ENCODE data around the gene EEPD1.

The EEPD1 gene

GRCh38 chr7:36263095-36263484 is 110.0 kb downstream of the EEPD1 start:
- WGBS (ENCODE audit: extremely low coverage, insufficient coverage, insufficient read length) = no CpG with 5 or more reads among the region's 5 CpGs
- H3K4ac ChIP-seq (ENCODE audit: low read depth, low read length) = no peak overlapping the region

DNA sequence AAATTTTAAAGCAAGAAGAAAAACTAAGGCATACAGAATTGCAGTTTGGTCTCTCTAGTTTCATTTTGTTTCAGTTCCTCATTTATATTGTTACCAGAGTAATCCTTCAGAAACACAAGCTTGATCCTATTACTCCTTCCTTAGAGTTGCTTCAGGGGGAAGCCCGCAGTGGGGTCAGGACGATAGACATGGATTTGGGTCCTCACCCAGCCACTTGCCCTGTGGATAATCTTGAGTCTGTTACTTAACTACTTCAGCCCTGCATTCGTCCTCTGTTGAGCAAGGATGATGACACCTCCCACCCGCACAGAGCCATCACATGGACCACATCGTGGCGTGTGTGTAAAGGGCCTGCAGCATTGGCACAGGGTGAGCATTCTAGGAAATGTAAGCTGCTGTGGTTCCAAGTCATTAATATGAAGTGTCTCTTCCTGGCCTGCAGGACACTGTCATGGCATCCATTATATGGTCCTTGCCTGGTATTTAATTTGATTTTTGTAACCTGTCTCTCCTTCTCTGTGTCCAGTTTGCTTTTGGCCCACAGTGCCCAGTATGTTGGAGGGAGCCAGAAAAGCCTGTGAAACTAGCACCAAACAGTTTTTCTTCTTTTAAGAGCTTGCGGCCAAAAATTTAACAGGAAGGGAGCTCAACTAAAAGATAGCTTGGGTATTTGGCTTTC is 111.2 kb downstream of the EEPD1 start:
- WGBS (ENCODE audit: extremely low coverage, insufficient coverage, insufficient read length) = no CpG with 5 or more reads among the region's 7 CpGs
- H4K8ac ChIP-seq (ENCODE audit: low read depth, low read length) = no peak overlapping the region

More at GRCh38 chr7:36263095-36263484, 110.0 kb downstream of the EEPD1 start:
- Histone ChIP-seq H3K4me1 (ENCODE audit: control insufficient read depth in 1 of 2, insufficient read depth in 2 of 2, low read length in 2 of 2) (peaks cover 7 to 10% of the 10 kb centered on the region in 2 experiments), H3K4me3 (ENCODE audit: low read depth, low read length) (no peak overlapping the region), H3K27me3 (ENCODE audit: insufficient read depth, low read length) (no peaks in the 10 kb centered on the region), H4K8ac (ENCODE audit: low read depth, low read length) (no peak overlapping the region), H2BK5ac (ENCODE audit: low read depth, low read length, poor library complexity) (no peak overlapping the region), H2AK5ac (ENCODE audit: low read length) (no peak overlapping the region), H3K79me2 (ENCODE audit: control insufficient read depth, insufficient read depth, low read length, poor library complexity) (no peaks in the 10 kb centered on the region), H4K12ac (ENCODE audit: low read depth, low read length) (no peak overlapping the region), H3K14ac (ENCODE audit: low read length) (no peak overlapping the region), H3K23ac (ENCODE audit: low read length) (no peak overlapping the region), H2BK12ac (ENCODE audit: low read length) (no peak overlapping the region), H3K4me2 (ENCODE audit: low read length) (no peak overlapping the region), H3K27ac (ENCODE audit: low read depth, low read length) (no peak overlapping the region), H2BK120ac (ENCODE audit: insufficient read depth, low read length, poor library complexity) (no peak overlapping the region), H4K91ac (ENCODE audit: low read depth, low read length) (no peak overlapping the region), H3K36me3 (ENCODE audit: control insufficient read depth in 1 of 2, insufficient read depth in 2 of 2, low read length in 2 of 2) (no peaks in the 10 kb centered on the region), H3K9ac (ENCODE audit: low read length) (no peak overlapping the region), H2AFZ (ENCODE audit: insufficient read depth, low read length, poor library complexity) (no peak overlapping the region), H3K18ac (ENCODE audit: low read length) (no peak overlapping the region), H3K9me3 (ENCODE audit: insufficient read depth, low read depth, low read length) (no peaks in the 10 kb centered on the region), H3K79me1 (ENCODE audit: low read length) (peaks cover 3% of the 10 kb centered on the region)
- no peak for DNase-seq

GRCh38 chr7:36264913-36265516 is 112.0 kb downstream of the EEPD1 start:
- H3K14ac ChIP-seq (ENCODE audit: low read length) = no peak overlapping the region
- H3K23ac ChIP-seq (ENCODE audit: low read length) = no peak overlapping the region
- H2BK5ac ChIP-seq (ENCODE audit: low read depth, low read length, poor library complexity) = no peak overlapping the region
- H3K4me3 ChIP-seq (ENCODE audit: low read depth, low read length) = no peak overlapping the region
- H3K4me1 ChIP-seq (ENCODE audit: control insufficient read depth in 1 of 2, insufficient read depth in 2 of 2, low read length in 2 of 2) = peaks cover 3 to 5% of the 10 kb centered on the region in 2 experiments
- no peaks in the 10 kb centered on the region for H3K79me2 ChIP-seq (ENCODE audit: control insufficient read depth, insufficient read depth, low read length, poor library complexity)
- WGBS (ENCODE audit: extremely low coverage, insufficient coverage, insufficient read length) = no CpG with 5 or more reads among the region's 6 CpGs
- DNase-seq = no peak
- H3K79me1 ChIP-seq (ENCODE audit: low read length) = no peaks in the 10 kb centered on the region
- H3K4me2 ChIP-seq (ENCODE audit: low read length) = no peak overlapping the region
- H2AFZ ChIP-seq (ENCODE audit: insufficient read depth, low read length, poor library complexity) = no peak overlapping the region
- no peak overlapping the region for H2AK5ac ChIP-seq (ENCODE audit: low read length)
- H2BK12ac ChIP-seq (ENCODE audit: low read length) = no peak overlapping the region
- H4K8ac ChIP-seq (ENCODE audit: low read depth, low read length) = no peak overlapping the region
- no peaks in the 10 kb centered on the region for H3K36me3 ChIP-seq (ENCODE audit: control insufficient read depth in 1 of 2, insufficient read depth in 2 of 2, low read length in 2 of 2)
- no peak overlapping the region for H4K12ac ChIP-seq (ENCODE audit: low read depth, low read length)
- no peak overlapping the region for H4K91ac ChIP-seq (ENCODE audit: low read depth, low read length)
- H2BK120ac ChIP-seq (ENCODE audit: insufficient read depth, low read length, poor library complexity) = no peak overlapping the region
- no peak overlapping the region for H3K18ac ChIP-seq (ENCODE audit: low read length)
- no peak overlapping the region for H3K4ac ChIP-seq (ENCODE audit: low read depth, low read length)
- H3K27ac ChIP-seq (ENCODE audit: low read depth, low read length) = no peak overlapping the region
- no peak overlapping the region for H3K9ac ChIP-seq (ENCODE audit: low read length)
- no peaks in the 10 kb centered on the region for H3K27me3 ChIP-seq (ENCODE audit: insufficient read depth, low read length)
- no peaks in the 10 kb centered on the region for H3K9me3 ChIP-seq (ENCODE audit: insufficient read depth, low read depth, low read length)

More for the DNA sequence above, 111.2 kb downstream of the EEPD1 start:
- Histone ChIP-seq H3K14ac (ENCODE audit: low read length) (no peak overlapping the region), H3K36me3 (ENCODE audit: control insufficient read depth in 1 of 2, insufficient read depth in 2 of 2, low read length in 2 of 2) (no peaks in the 10 kb centered on the region), H3K4me2 (ENCODE audit: low read length) (no peak overlapping the region), H2BK5ac (ENCODE audit: low read depth, low read length, poor library complexity) (no peak overlapping the region), H2AFZ (ENCODE audit: insufficient read depth, low read length, poor library complexity) (no peak overlapping the region), H3K4me3 (ENCODE audit: low read depth, low read length) (no peak overlapping the region), H3K27me3 (ENCODE audit: insufficient read depth, low read length) (no peaks in the 10 kb centered on the region), H3K9ac (ENCODE audit: low read length) (no peak overlapping the region), H3K79me2 (ENCODE audit: control insufficient read depth, insufficient read depth, low read length, poor library complexity) (no peaks in the 10 kb centered on the region), H4K91ac (ENCODE audit: low read depth, low read length) (no peak overlapping the region), H3K18ac (ENCODE audit: low read length) (no peak overlapping the region), H2BK120ac (ENCODE audit: insufficient read depth, low read length, poor library complexity) (no peak overlapping the region), H2BK12ac (ENCODE audit: low read length) (no peak overlapping the region), H3K4ac (ENCODE audit: low read depth, low read length) (no peak overlapping the region), H2AK5ac (ENCODE audit: low read length) (no peak overlapping the region), H4K12ac (ENCODE audit: low read depth, low read length) (no peak overlapping the region), H3K9me3 (ENCODE audit: insufficient read depth, low read depth, low read length) (no peaks in the 10 kb centered on the region), H3K27ac (ENCODE audit: low read depth, low read length) (no peak overlapping the region), H3K23ac (ENCODE audit: low read length) (no peak overlapping the region), H3K79me1 (ENCODE audit: low read length) (no peaks in the 10 kb centered on the region), H3K4me1 (ENCODE audit: control insufficient read depth in 1 of 2, insufficient read depth in 2 of 2, low read length in 2 of 2) (peaks cover 3 to 5% of the 10 kb centered on the region in 2 experiments)
- peak; percentile 23 to 34 for DNase-seq

- Histone ChIP-seq H4K91ac (ENCODE audit: low read depth, low read length) (no peak overlapping the region), H3K79me1 (ENCODE audit: low read length) (no peaks in the 10 kb centered on the region), H3K4me3 (ENCODE audit: low read depth, low read length) (no peak overlapping the region), H3K27ac (ENCODE audit: low read depth, low read length) (no peak overlapping the region), H2AFZ (ENCODE audit: insufficient read depth, low read length, poor library complexity) (no peak overlapping the region), H3K79me2 (ENCODE audit: control insufficient read depth, insufficient read depth, low read length, poor library complexity) (no peaks in the 10 kb centered on the region), H2AK5ac (ENCODE audit: low read length) (peak overlapping the region; percentile 40), H3K4ac (ENCODE audit: low read depth, low read length) (no peak overlapping the region), H2BK12ac (ENCODE audit: low read length) (no peak overlapping the region), H4K8ac (ENCODE audit: low read depth, low read length) (no peak overlapping the region), H3K23ac (ENCODE audit: low read length) (no peak overlapping the region), H4K12ac (ENCODE audit: low read depth, low read length) (no peak overlapping the region), H3K27me3 (ENCODE audit: insufficient read depth, low read length) (no peaks in the 10 kb centered on the region), H3K18ac (ENCODE audit: low read length) (no peak overlapping the region), H3K9me3 (ENCODE audit: insufficient read depth, low read depth, low read length) (no peaks in the 10 kb centered on the region), H3K4me1 (ENCODE audit: control insufficient read depth in 1 of 2, insufficient read depth in 2 of 2, low read length in 2 of 2) (peaks cover 3 to 5% of the 10 kb centered on the region in 2 experiments), H3K14ac (ENCODE audit: low read length) (peak overlapping the region; percentile 18), H3K36me3 (ENCODE audit: control insufficient read depth in 1 of 2, insufficient read depth in 2 of 2, low read length in 2 of 2) (no peaks in the 10 kb centered on the region), H2BK120ac (ENCODE audit: insufficient read depth, low read length, poor library complexity) (no peak overlapping the region), H3K9ac (ENCODE audit: low read length) (no peak overlapping the region), H3K4me2 (ENCODE audit: low read length) (no peak overlapping the region), H2BK5ac (ENCODE audit: low read depth, low read length, poor library complexity) (no peak overlapping the region)
- WGBS (ENCODE audit: extremely low coverage, insufficient coverage, insufficient read length) = no CpG with 5 or more reads among the region's 3 CpGs
- no peak for DNase-seq
Observed at GRCh38 chr7:36265680-36266079, 112.6 kb downstream of the EEPD1 start.

All from trophoblast cell (in vitro differentiated cells and primary cell).